HG02588 (cell line): ENCODE data around the gene CERS3.

Source experiments
- ATAC-seq: cut with Tn5 transposase; IDR thresholded peaks from one replicate; pipeline ENCODE4 v1.9.1; 2021; ENCODE audit warnings: mild to moderate bottlenecking, moderate library complexity; ENCODE audit not compliant: unreplicated experiment

Gene CERS3

GRCh38 chr15:100531204-100531603 lies 2.5 kb upstream of the CERS3 start:
- no peak for ATAC-seq

- ATAC-seq = no peak
Observed at GRCh38 chr15:100529556-100529955, 806 bp upstream of the CERS3 start.

GRCh38 chr15:100526027-100526481 lies 2.7 kb downstream of the CERS3 start:
- ATAC-seq = no peak

GRCh38 chr15:100525436-100525835 lies 3.3 kb downstream of the CERS3 start:
- ATAC-seq = no peak

GRCh38 chr15:100524326-100524725 lies 4.4 kb downstream of the CERS3 start:
- no peak for ATAC-seq

GRCh38 chr15:100521907-100522306 lies 6.8 kb downstream of the CERS3 start:
- no peak for ATAC-seq

GRCh38 chr15:100520132-100520921 lies 8.4 kb downstream of the CERS3 start:
- no peak for ATAC-seq

- ATAC-seq = no peak
Observed at GRCh38 chr15:100517846-100518245, 10.9 kb downstream of the CERS3 start.

GRCh38 chr15:100516643-100517512 lies 11.9 kb downstream of the CERS3 start:
- no peak for ATAC-seq

GRCh38 chr15:100515758-100516157 lies 13.0 kb downstream of the CERS3 start:
- ATAC-seq = no peak

GRCh38 chr15:100508641-100509300 lies 20.0 kb downstream of the CERS3 start:
- ATAC-seq = no peak

GRCh38 chr15:100502651-100503050 lies 26.1 kb downstream of the CERS3 start:
- ATAC-seq = no peak

GRCh38 chr15:100501117-100501516 lies 27.6 kb downstream of the CERS3 start:
- ATAC-seq = no peak

- ATAC-seq = no peak
Observed at GRCh38 chr15:100500226-100500990, 28.3 kb downstream of the CERS3 start.

- no peak for ATAC-seq
Observed at GRCh38 chr15:100495861-100496260, 32.9 kb downstream of the CERS3 start.

- ATAC-seq = no peak
Observed at GRCh38 chr15:100493213-100493612, 35.5 kb downstream of the CERS3 start.

GRCh38 chr15:100484443-100484842 lies 44.3 kb downstream of the CERS3 start:
- no peak for ATAC-seq

- no peak for ATAC-seq
Observed at GRCh38 chr15:100483370-100483769, 45.4 kb downstream of the CERS3 start.

- ATAC-seq = no peak
Observed at GRCh38 chr15:100476805-100477204, 51.9 kb downstream of the CERS3 start.

GRCh38 chr15:100472736-100473135 lies 56.0 kb downstream of the CERS3 start:
- ATAC-seq = no peak

GRCh38 chr15:100471933-100472332 lies 56.8 kb downstream of the CERS3 start:
- no peak for ATAC-seq
